DND-41 (cell line): ENCODE results near the gene RHOD.

Source experiments
- ATAC-seq: fragments of 200-7000 bp; cut with Tn5 transposase; 3 replicates; pipeline ENCODE4 v1.9.1; 2021; ENCODE audit warnings: low read depth; ENCODE audit not compliant: insufficient read depth
- DNase-seq: peaks from one replicate; pipeline ENCODE4 v3.0.0-alpha.2; 2020
- H2AFZ ChIP-seq: 2 replicates; pipeline ENCODE4 v1.6.0; 2012; ENCODE audit warnings: low read depth, low read length
- H3K27ac ChIP-seq: 2 replicates; pipeline ENCODE4 v1.5.1; 2012; ENCODE audit warnings: low read length, inconsistent platforms
- H3K27me3 ChIP-seq: fragments of 200-600 bp; sonication (generic); 2 replicates; pipeline ENCODE4 v1.6.0; 2012; ENCODE audit warnings: low read length, mild to moderate bottlenecking, inconsistent platforms; ENCODE audit not compliant: insufficient read depth, poor library complexity
- H3K36me3 ChIP-seq: 2 replicates; pipeline ENCODE4 v1.5.1; 2012; ENCODE audit warnings: low read length, inconsistent platforms; ENCODE audit not compliant: insufficient read depth
- H3K4me1 ChIP-seq: 2 replicates; pipeline ENCODE4 v1.5.1; 2012; ENCODE audit warnings: mild to moderate bottlenecking, low read length; ENCODE audit not compliant: insufficient read depth
- H3K4me2 ChIP-seq: 2 replicates; pipeline ENCODE4 v1.6.0; 2012; ENCODE audit warnings: mild to moderate bottlenecking, moderate library complexity, low read length, inconsistent platforms; ENCODE audit not compliant: insufficient read depth
- H3K4me3 ChIP-seq, 2 experiments: fragments of 200-600 bp in 1 of 2; shearing (Covaris generic) in 1 of 2; 2 replicates each; pipeline ENCODE4 v1.5.1; 2012 to 2016; ENCODE audit warnings: inconsistent platforms in 2 of 2, low read length in 2 of 2, mild to moderate bottlenecking in 2 of 2, low read depth in 1 of 2, moderate library complexity in 1 of 2
- H3K79me2 ChIP-seq: 2 replicates; pipeline ENCODE4 v1.6.0; 2012; ENCODE audit warnings: low read length, inconsistent platforms; ENCODE audit not compliant: insufficient read depth
- H3K9ac ChIP-seq: 2 replicates; pipeline ENCODE4 v1.6.0; 2012; ENCODE audit warnings: low read depth, mild to moderate bottlenecking, inconsistent platforms, low read length, moderate library complexity
- H3K9me3 ChIP-seq: 2 replicates; pipeline ENCODE4 v1.5.1; 2012; ENCODE audit warnings: low read length, moderate library complexity, mild to moderate bottlenecking, inconsistent platforms; ENCODE audit not compliant: insufficient read depth, severe bottlenecking
- H4K20me1 ChIP-seq: 2 replicates; pipeline ENCODE4 v1.6.0; 2012; ENCODE audit warnings: low read length; ENCODE audit not compliant: insufficient read depth
- CTCF ChIP-seq: IDR thresholded peaks from 2 replicates; pipeline ENCODE4 v1.5.1; 2012; ENCODE audit warnings: borderline replicate concordance, low read length, moderate library complexity, mild to moderate bottlenecking; ENCODE audit not compliant: poor library complexity, severe bottlenecking; ENCODE audit errors: extremely low read depth
- EZH2 ChIP-seq: IDR thresholded peaks from 3 replicates; pipeline ENCODE4 v1.6.1; 2012; ENCODE audit warnings: borderline replicate concordance, low read depth, mild to moderate bottlenecking, moderate library complexity, low read length, inconsistent platforms; ENCODE audit not compliant: severe bottlenecking

RHOD gene

DNA sequence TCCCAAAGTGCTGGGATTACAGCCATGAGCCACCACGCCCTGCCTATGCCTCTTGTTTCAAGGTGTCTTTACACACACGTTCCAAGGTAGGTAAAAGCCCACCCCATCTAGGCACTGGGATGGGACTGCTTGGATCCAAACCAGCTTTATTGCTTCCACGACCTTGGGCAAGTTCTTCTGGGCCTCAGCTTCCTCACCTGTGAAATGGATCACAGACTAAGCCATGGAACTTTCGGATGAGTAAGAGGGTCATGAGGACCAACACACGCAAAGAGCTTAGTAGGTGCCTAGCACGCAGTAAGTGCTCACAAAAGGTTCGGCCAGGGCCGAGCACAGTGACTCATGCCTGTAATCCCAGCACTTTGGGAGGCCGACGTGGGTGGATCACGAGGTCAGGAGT, 15.6 kb downstream of the RHOD start:
- H3K4me1 ChIP-seq, result no peaks in the 10 kb centered on the region
- no peak for ATAC-seq
- no peak overlapping the region for H3K4me2 ChIP-seq

GRCh38 chr11:67073908-67074307, 17.3 kb downstream of the RHOD start:
- H3K9me3 ChIP-seq, result no peaks in the 10 kb centered on the region
- no peaks in the 10 kb centered on the region for H3K79me2 ChIP-seq
- ATAC-seq (no peak), DNase-seq (no peak)
- H3K4me1 ChIP-seq, result no peaks in the 10 kb centered on the region
- H3K27ac ChIP-seq, result no peak overlapping the region
- no peaks in the 10 kb centered on the region for H3K36me3 ChIP-seq
- H3K27me3 ChIP-seq, result no peaks in the 10 kb centered on the region
- H4K20me1 ChIP-seq, result no peaks in the 10 kb centered on the region
- no peak overlapping the region for H2AFZ ChIP-seq
- no peak for TF ChIP-seq EZH2
- TF ChIP-seq CTCF, result no peak
- H3K4me3 ChIP-seq, result no peak overlapping the region
- H3K9ac ChIP-seq, result no peak overlapping the region
- no peak overlapping the region for H3K4me2 ChIP-seq

More for the DNA sequence above, 15.6 kb downstream of the RHOD start:
- no peak overlapping the region for H3K27ac ChIP-seq
- DNase-seq, result no peak
- no peaks in the 10 kb centered on the region; the same call in 1 of the 2 replicates for H4K20me1 ChIP-seq
- no peaks in the 10 kb centered on the region for H3K27me3 ChIP-seq
- H3K9ac ChIP-seq, result no peak overlapping the region
- no peak overlapping the region for H3K4me3 ChIP-seq
- no peaks in the 10 kb centered on the region for H3K36me3 ChIP-seq
- H2AFZ ChIP-seq, result no peak overlapping the region
- no peak for TF ChIP-seq EZH2
- no peak for TF ChIP-seq CTCF
- no peaks in the 10 kb centered on the region for H3K9me3 ChIP-seq
- no peaks in the 10 kb centered on the region for H3K79me2 ChIP-seq

- no peaks in the 10 kb centered on the region for H3K27me3 ChIP-seq
- no peaks in the 10 kb centered on the region for H3K9me3 ChIP-seq
- ATAC-seq (no peak), DNase-seq (no peak)
- H2AFZ ChIP-seq, result no peak overlapping the region
- H3K4me2 ChIP-seq, result no peak overlapping the region
- H3K4me3 ChIP-seq, result no peak overlapping the region
- H4K20me1 ChIP-seq, result no peaks in the 10 kb centered on the region
- TF ChIP-seq EZH2, result no peak
- no peak for TF ChIP-seq CTCF
- H3K36me3 ChIP-seq, result no peaks in the 10 kb centered on the region
- H3K4me1 ChIP-seq, result no peaks in the 10 kb centered on the region
- no peaks in the 10 kb centered on the region for H3K79me2 ChIP-seq
- no peak overlapping the region for H3K27ac ChIP-seq
- H3K9ac ChIP-seq, result no peak overlapping the region
These were observed 19.6 kb downstream of the RHOD start for GRCh38 chr11:67076202-67076601.
